K562 (cell line): Measurements from ENCODE around the gene SHC1. TPM values are rescaled to one million over a fixed set of nuclear protein-coding genes. Genes with fewer than 3 reads are reported as not detected.

Experiments
- HMGN3 ChIP-seq: IDR thresholded peaks from 2 replicates; pipeline ENCODE4 v1.6.1; 2011; ENCODE audit warnings: borderline replicate concordance, low read depth, mild to moderate bottlenecking, mixed read lengths, low read length; ENCODE audit not compliant: insufficient read length; ENCODE audit errors: extremely low read depth
- L3MBTL2 ChIP-seq: fragments of 450-650 bp; IDR thresholded peaks from 2 replicates; pipeline ENCODE4 v1.6.1; 2016; ENCODE audit warnings: mild to moderate bottlenecking, moderate library complexity
- NONO ChIP-seq, 2 experiments: fragments of 200-400 bp in 1 of 2; fragments of 450-650 bp in 1 of 2; formaldehyde crosslinking in 1 of 2; IDR thresholded peaks; 2 replicates each; pipeline ENCODE4 v1.6.1; 2017; ENCODE audit warnings: low read depth in 2 of 2, mild to moderate bottlenecking in 2 of 2, moderate library complexity in 2 of 2, low read length in 1 of 2
- RFX7 ChIP-seq: fragments of 250-450 bp; sonication (Bioruptor Pico); IDR thresholded peaks from 2 replicates; pipeline ENCODE4 v1.5.1; 2021; ENCODE audit warnings: mild to moderate bottlenecking
- RUNX1 ChIP-seq: sonication (generic); IDR thresholded peaks from 2 replicates; pipeline ENCODE4 v1.6.1; 2016; ENCODE audit warnings: antibody characterized with exemption, low read depth
- SUPT5H ChIP-seq: fragments of 450-650 bp; IDR thresholded peaks from 2 replicates; pipeline ENCODE4 v1.6.1; 2016
- TRIM28 ChIP-seq: fragments of 450-650 bp; IDR thresholded peaks from 2 replicates; pipeline ENCODE4 v1.6.1; 2017
- ZNF124 ChIP-seq: sonication (generic); formaldehyde crosslinking; IDR thresholded peaks from 2 replicates; pipeline ENCODE4 v1.8.1; 2022; ENCODE audit warnings: missing genetic modification reagents
- ZNF197 ChIP-seq: fragments of 200-800 bp; sonication (Bioruptor generic); IDR thresholded peaks from 2 replicates; pipeline ENCODE4 v1.6.1; 2016; ENCODE audit warnings: low read depth, missing genetic modification characterization, missing compliant biosample characterization
- ZNF23 ChIP-seq: fragments of 250-450 bp; sonication (Bioruptor Pico); IDR thresholded peaks from 2 replicates; pipeline ENCODE4 v1.4.0; 2020; ENCODE audit warnings: mild to moderate bottlenecking
- ZNF3 ChIP-seq: fragments of 250-450 bp; sonication (Bioruptor Pico); IDR thresholded peaks from 2 replicates; pipeline ENCODE4 v1.5.0; 2021; ENCODE audit warnings: mild to moderate bottlenecking, moderate library complexity
- ZNF354B ChIP-seq: fragments of 250-450 bp; sonication (Bioruptor Pico); IDR thresholded peaks from 2 replicates; pipeline ENCODE4 v1.4.0; 2020
- ZNF75A ChIP-seq: fragments of 450-650 bp; formaldehyde crosslinking; IDR thresholded peaks from 2 replicates; pipeline ENCODE4 v1.4.0; 2020; ENCODE audit warnings: mild to moderate bottlenecking
- polyA plus RNA-seq, 8 experiments: library from polyadenylated mRNA; depleted of rRNA in 4 of 8; stranded (reverse) in 5 of 8; unstranded in 3 of 8; fragments of >200 nt; fragmentation: Nextera tagmentation in 2 of 8; fragmentation: Illumina TruSeq in 1 of 8; extraction: Ambion mirVana in 2 of 8; extraction: Trizol in 1 of 8; gene quantifications; 2 replicates each; pipeline versions ENCODE4 v1.2.1 to v1.2.3, GENCODE V29; 2011 to 2014; ENCODE audit warnings: inconsistent platforms in 1 of 8, missing spikeins in 1 of 8
- total RNA-seq, 7 experiments: library from RNA; depleted of rRNA in 6 of 7; stranded (reverse); fragments of >200 nt in 6 of 7; fragmentation: Illumina TruSeq in 2 of 7; extraction: Trizol in 2 of 7; gene quantifications; 2 replicates each; pipeline versions ENCODE4 v1.2.1 to v1.2.3, GENCODE V29; 2011 to 2021; ENCODE audit warnings: low replicate concordance in 1 of 7
- TF ChIP-seq, protein P1 (sequence below), 2 experiments: IDR thresholded peaks; 2 replicates each; pipeline ENCODE4 v1.6.1; 2012; ENCODE audit warnings: improper control_type of control experiment in 2 of 2, low read depth in 2 of 2, low read length in 2 of 2, borderline replicate concordance in 1 of 2
- TF ChIP-seq, protein P2 (sequence below): fragments of 150-350 bp; IDR thresholded peaks from 2 replicates; pipeline ENCODE4 v1.6.1; 2014; ENCODE audit warnings: low read depth, mild to moderate bottlenecking, low read length, borderline replicate concordance
- TF ChIP-seq, protein P3 (sequence below), 2 experiments: fragments of 450-650 bp in 1 of 2; sonication (generic) in 1 of 2; formaldehyde crosslinking in 1 of 2; IDR thresholded peaks in 1 of 2; conservative IDR thresholded peaks in 1 of 2; 2 replicates each; pipeline versions ENCODE4 v1.6.1 to v1.8.1; 2016 to 2023; ENCODE audit warnings: mild to moderate bottlenecking in 2 of 2, moderate library complexity in 2 of 2, inconsistent platforms in 1 of 2, missing genetic modification reagents in 1 of 2
- TF ChIP-seq, protein P4 (sequence below): IDR thresholded peaks from 2 replicates; pipeline ENCODE4 v1.6.1; 2016; ENCODE audit warnings: missing genetic modification characterization, missing compliant biosample characterization
- TF ChIP-seq, protein P5 (sequence below), 2 experiments: IDR thresholded peaks; 2 replicates each; pipeline ENCODE4 v1.6.1; 2011; ENCODE audit warnings: borderline replicate concordance in 1 of 2, control low read depth in 1 of 2, low read depth in 1 of 2, low read length in 1 of 2, mild to moderate bottlenecking in 1 of 2, mixed read lengths in 1 of 2, moderate library complexity in 1 of 2; ENCODE audit not compliant: insufficient read depth in 1 of 2, insufficient read length in 1 of 2, poor library complexity in 1 of 2, severe bottlenecking in 1 of 2; ENCODE audit errors: extremely low read depth in 1 of 2

Gene SHC1
- total and polyA plus RNA-seq, 9 of the 15 experiments (the other 6 are each of a cell fraction or from before 2014, with no cell fraction given), result 4.1 to 113 (median 51.9) TPM

DNA sequence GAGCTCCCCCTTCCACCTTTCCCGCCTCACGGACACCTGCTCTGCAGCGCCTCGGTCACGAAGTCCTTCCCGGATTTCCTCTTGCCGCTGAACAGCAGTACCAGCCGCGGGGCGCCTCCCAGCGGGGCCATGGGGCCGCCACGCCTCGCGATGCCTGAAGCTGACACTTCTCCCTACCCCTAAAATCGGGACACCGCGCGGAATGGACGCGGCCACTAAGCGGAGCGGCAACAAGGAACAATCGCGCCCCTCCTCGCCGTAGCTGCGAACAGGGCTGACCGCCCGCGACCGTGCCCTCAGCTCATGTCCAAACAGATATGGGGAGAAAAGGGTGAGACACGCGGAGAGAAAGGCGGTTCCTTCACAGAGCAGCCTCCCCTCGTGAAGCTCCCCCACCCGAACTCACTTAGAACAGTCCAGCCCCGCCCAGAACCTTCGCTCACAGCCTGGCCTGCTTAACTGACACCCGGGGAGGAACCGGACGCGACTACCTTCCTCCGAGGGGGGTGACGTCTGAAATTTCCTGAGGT lies 33.9 kb downstream of the SHC1 start, which contains the start of gene PMVK (continued):
- peak; percentile 92 for TF ChIP-seq HMGN3
- TF ChIP-seq ZNF75A (CRISPR knock-in tag), result 0 out of 2 replicates have a peak, but pooled peaks have one; percentile 7
- no peak for TF ChIP-seq RFX7
- peak; percentile 56; the same call in 1 of the 2 replicates for TF ChIP-seq RUNX1
- no peak for TF ChIP-seq TRIM28
- no peak for TF ChIP-seq ZNF354B (CRISPR knock-in tag)
- peak in 1 of 2 experiments; percentile 99; a peak in 1 of 4 replicates for TF ChIP-seq NONO (IDR thresholded peaks at IDR 0.05; ENCODE audit: low read depth in 2 of 2, low read length in 1 of 2)
- 0 out of 2 replicates have a peak, but pooled peaks have one; percentile 73 for TF ChIP-seq ZNF124 (CRISPR knock-in tag)
- TF ChIP-seq L3MBTL2, result peak; percentile 100
- TF ChIP-seq, protein P1, sequence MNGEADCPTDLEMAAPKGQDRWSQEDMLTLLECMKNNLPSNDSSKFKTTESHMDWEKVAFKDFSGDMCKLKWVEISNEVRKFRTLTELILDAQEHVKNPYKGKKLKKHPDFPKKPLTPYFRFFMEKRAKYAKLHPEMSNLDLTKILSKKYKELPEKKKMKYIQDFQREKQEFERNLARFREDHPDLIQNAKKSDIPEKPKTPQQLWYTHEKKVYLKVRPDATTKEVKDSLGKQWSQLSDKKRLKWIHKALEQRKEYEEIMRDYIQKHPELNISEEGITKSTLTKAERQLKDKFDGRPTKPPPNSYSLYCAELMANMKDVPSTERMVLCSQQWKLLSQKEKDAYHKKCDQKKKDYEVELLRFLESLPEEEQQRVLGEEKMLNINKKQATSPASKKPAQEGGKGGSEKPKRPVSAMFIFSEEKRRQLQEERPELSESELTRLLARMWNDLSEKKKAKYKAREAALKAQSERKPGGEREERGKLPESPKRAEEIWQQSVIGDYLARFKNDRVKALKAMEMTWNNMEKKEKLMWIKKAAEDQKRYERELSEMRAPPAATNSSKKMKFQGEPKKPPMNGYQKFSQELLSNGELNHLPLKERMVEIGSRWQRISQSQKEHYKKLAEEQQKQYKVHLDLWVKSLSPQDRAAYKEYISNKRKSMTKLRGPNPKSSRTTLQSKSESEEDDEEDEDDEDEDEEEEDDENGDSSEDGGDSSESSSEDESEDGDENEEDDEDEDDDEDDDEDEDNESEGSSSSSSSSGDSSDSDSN (IDR thresholded peaks at IDR 0.05; ENCODE audit: borderline replicate concordance in 1 of 2, low read depth in 2 of 2, low read length in 2 of 2), result peak; percentile 11 to 65; a peak in 1 of 4 replicates
- TF ChIP-seq ZNF23 (CRISPR knock-in tag), result no peak
- TF ChIP-seq, protein P2, sequence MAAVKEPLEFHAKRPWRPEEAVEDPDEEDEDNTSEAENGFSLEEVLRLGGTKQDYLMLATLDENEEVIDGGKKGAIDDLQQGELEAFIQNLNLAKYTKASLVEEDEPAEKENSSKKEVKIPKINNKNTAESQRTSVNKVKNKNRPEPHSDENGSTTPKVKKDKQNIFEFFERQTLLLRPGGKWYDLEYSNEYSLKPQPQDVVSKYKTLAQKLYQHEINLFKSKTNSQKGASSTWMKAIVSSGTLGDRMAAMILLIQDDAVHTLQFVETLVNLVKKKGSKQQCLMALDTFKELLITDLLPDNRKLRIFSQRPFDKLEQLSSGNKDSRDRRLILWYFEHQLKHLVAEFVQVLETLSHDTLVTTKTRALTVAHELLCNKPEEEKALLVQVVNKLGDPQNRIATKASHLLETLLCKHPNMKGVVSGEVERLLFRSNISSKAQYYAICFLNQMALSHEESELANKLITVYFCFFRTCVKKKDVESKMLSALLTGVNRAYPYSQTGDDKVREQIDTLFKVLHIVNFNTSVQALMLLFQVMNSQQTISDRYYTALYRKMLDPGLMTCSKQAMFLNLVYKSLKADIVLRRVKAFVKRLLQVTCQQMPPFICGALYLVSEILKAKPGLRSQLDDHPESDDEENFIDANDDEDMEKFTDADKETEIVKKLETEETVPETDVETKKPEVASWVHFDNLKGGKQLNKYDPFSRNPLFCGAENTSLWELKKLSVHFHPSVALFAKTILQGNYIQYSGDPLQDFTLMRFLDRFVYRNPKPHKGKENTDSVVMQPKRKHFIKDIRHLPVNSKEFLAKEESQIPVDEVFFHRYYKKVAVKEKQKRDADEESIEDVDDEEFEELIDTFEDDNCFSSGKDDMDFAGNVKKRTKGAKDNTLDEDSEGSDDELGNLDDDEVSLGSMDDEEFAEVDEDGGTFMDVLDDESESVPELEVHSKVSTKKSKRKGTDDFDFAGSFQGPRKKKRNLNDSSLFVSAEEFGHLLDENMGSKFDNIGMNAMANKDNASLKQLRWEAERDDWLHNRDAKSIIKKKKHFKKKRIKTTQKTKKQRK, result no peak
- TF ChIP-seq, protein P3, sequence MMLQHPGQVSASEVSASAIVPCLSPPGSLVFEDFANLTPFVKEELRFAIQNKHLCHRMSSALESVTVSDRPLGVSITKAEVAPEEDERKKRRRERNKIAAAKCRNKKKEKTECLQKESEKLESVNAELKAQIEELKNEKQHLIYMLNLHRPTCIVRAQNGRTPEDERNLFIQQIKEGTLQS (IDR thresholded peaks at IDR 0.05), result no peak
- TF ChIP-seq, protein P3 (CRISPR knock-in tag; conservative IDR thresholded peaks at IDR 0.05), result peak; percentile 48; the same call in 1 of the 2 replicates
- TF ChIP-seq SUPT5H, result peak; percentile 85
- TF ChIP-seq ZNF197, result peak; percentile 35; the same call in 1 of the 2 replicates
- no peak for TF ChIP-seq ZNF3 (CRISPR knock-in tag)
- TF ChIP-seq, protein P4, sequence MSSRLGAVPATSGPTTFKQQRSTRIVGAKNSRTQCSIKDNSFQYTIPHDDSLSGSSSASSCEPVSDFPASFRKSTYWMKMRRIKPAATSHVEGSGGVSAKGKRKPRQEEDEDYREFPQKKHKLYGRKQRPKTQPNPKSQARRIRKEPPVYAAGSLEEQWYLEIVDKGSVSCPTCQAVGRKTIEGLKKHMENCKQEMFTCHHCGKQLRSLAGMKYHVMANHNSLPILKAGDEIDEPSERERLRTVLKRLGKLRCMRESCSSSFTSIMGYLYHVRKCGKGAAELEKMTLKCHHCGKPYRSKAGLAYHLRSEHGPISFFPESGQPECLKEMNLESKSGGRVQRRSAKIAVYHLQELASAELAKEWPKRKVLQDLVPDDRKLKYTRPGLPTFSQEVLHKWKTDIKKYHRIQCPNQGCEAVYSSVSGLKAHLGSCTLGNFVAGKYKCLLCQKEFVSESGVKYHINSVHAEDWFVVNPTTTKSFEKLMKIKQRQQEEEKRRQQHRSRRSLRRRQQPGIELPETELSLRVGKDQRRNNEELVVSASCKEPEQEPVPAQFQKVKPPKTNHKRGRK (tag), result no peak
- TF ChIP-seq, protein P5, sequence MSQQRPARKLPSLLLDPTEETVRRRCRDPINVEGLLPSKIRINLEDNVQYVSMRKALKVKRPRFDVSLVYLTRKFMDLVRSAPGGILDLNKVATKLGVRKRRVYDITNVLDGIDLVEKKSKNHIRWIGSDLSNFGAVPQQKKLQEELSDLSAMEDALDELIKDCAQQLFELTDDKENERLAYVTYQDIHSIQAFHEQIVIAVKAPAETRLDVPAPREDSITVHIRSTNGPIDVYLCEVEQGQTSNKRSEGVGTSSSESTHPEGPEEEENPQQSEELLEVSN (IDR thresholded peaks at IDR 0.05; ENCODE audit: borderline replicate concordance in 1 of 2, extremely low read depth in 1 of 2, insufficient read depth in 1 of 2, insufficient read length in 1 of 2, low read depth in 1 of 2, low read length in 1 of 2, poor library complexity in 1 of 2, severe bottlenecking in 1 of 2), result peak; percentile 100
